Stimulated activated CD4-positive, alpha-beta T cell treated with anti-CD3 and anti-CD28 coated beads, TNF-alpha, amount 100 ng/mL, for 24 hours (primary cell): ENCODE results near the gene LMX1B.
"Not testable (repeated sequence)": the region's sequence is repeated elsewhere in the genome, so short reads cannot be mapped to it uniquely, and the experiment has no call there.

Source experiments
- DNase-seq, 3 experiments: peaks; one replicate each; pipeline ENCODE4 v3.0.0-alpha.2; 2020; ENCODE audit warnings: low read depth in 3 of 3

LMX1B gene

DNA sequence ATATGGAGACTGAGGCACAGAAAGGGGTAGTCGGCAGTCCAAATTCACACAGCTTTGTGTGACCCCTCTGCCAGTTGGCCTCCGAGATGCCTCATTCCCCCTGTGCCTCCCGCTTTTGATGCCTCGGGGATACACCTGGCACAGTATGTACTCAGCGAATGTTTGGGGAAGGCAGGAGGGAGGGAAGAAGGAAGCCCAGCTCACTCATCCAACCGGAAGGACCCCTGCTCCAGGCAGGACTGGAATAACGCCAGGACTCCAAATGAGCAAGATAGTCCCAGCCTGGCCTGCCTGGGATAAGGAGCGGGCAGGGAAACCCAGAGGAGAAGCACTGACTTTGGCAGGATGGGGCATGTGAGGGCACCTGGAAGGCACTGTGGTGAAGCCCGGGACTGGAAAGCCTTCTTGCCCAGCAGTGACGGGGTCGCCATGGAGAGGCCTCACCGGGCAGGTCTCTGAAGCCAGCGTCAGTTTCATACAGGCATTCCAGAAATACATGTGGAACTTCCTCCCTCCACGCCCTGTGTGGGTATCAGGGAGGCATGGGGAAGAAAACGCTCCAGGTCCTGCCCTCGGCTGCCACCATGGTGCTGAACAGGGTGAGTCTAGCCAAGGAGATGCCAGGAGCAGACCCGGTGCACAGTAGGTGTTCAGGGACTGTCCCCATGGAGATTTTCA is 20.3 kb downstream of the LMX1B start:
- no peak for DNase-seq

DNA sequence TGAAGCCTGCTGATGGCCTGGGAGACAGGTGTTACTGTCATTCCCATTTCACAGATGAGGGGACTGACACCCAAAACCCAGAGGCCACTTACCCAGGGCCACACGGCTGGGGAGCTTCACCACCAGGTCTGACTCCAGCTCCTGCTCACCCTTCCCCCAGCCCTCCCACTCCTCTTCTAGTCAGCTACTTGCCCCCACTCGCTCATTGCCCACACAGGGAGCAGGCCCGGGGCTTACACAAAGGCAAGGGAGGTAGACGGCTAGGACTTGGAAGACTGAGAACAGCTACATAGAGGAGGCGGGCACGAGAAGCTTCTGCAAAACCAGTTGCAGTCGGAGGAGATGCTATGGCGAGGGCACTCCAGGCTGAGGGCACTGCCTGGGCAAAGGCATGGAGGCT is 21.3 kb downstream of the LMX1B start:
- no peak for DNase-seq

DNA sequence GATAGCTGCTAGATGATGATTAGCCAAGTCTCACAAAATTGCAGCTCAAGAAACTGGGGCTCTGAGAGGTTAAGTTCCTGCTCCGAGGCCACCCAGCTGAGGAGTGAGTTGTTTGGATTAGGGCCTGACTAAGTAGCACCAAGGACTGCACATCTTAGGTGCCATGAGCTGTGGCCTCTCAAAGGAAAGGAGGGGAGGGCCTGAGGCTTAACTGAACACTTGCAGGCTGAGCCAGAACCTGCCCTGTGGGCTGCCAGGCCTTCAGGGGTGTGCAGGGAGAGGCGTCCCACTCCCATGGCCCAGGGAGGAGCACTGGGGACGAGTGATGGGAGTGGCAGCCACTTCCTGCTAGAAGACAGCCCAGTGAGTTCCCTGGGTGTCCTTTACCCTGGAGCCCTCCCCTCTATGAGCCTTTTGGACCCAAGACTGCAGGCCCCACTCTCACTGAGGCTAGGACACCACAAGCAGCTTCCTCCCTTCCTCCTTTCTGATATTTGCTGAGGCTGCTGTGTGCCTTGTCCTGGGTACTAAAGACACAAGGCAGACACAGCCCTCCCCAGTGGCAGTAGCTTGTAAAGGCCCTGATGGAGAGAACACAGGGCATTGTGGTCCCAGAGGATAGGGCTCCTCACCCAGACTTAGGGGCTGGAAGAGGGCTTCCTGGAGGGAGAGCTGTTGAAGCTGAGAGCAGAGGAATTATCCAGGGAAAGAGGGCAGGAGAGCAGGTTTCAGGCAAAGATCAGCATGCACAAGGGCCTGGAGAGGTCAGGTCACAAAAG is 22.1 kb downstream of the LMX1B start:
- DNase-seq: no peak

DNA sequence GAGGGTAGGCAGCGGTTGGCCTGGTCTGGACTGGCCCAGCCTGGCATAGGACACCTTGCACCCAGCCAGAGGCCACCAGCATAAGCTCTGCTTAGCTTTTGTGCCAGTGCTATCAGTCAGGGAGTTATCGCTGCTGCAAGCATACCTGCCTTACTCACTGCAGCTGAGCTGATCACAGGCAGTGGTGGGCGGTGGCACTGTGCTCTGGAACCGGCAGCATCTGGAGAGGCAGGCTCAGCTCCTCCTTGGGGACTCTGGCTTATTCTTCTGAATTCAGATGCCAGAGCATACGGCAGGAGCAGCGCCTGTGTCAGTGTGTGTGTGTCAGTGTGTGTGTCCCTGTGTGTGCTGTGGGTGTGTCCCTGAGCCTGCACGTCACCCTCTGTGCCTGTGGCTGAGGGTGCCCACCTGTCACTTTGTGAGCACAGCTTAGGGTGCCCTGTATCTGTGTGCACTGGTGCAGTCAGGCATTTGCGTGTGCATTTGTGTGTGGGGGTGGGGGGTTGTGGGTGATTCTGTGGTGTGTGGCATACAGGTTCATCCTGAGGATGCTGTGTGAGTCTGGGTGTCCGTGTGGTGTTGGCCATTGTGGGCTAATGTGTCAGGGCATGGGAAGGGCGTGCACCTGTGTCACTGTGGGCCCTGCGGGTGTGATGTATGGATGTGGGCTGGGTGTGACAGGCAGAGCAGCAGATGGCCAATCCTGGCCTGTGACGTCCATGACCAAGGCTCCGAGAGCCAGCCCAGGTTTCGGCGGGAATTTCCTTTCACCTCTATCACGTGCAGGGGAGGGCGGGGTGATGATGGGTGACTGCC is 23.5 kb downstream of the LMX1B start:
- DNase-seq: no peak

DNA sequence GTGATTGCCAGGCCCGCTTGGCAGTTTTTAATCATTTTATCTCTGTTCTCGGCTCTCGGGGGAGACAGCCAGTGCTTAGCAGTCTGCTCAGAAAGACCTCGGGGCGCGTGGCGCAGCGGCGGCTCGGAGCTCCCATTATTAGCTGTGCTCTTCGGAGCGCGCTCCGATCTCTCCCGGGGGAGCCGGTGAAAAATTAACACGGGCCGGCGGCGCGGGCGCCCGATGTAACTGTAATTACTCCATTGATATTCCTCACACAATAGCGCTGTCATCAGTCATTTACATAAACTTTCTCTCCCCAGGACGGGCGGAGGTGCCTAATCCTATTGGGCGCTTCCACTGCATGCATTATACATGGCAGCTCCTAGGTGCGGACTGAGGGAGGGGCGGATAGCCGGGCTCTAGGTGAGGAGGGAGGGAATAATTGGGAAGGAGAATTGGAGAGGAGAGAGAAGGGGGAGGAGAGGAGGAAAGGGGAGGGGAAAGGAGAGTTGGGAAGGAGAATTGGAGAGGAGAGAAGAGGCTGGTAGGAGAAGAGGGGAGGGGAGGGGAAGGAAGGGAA is 24.9 kb downstream of the LMX1B start:
- DNase-seq: no peak

DNA sequence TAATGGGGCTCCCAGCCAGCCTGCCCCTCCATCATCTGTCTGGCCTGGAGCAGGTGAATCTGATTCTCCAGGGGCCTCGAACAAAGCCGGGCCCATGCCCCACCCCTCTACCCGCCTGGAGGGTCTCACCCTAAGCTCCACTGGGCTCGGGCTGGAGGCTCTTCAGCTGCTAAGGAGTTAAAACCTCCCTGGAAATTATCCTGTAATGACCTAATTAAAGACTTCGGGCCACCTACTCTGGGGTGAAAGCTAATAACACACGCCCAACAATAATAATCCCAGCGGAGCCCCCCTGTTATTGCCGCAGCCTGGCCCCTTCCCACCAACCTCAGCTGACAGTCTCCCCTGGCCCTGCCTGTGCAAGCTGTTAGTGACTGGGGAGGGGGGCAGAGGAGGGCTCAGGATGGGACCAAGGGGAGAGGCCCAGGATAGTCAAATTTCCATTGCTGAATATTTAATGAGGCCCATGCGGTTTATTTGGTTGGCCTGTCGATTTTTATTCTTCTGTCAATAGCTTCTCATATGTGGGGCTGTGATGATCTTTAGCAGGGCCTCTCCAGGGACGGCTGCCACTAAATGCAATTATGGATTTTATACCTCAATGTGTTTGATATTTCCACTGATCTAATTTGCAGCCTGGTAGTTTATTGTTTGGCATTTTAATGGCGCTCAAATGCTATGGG is 25.7 kb downstream of the LMX1B start:
- DNase-seq: no peak

DNA sequence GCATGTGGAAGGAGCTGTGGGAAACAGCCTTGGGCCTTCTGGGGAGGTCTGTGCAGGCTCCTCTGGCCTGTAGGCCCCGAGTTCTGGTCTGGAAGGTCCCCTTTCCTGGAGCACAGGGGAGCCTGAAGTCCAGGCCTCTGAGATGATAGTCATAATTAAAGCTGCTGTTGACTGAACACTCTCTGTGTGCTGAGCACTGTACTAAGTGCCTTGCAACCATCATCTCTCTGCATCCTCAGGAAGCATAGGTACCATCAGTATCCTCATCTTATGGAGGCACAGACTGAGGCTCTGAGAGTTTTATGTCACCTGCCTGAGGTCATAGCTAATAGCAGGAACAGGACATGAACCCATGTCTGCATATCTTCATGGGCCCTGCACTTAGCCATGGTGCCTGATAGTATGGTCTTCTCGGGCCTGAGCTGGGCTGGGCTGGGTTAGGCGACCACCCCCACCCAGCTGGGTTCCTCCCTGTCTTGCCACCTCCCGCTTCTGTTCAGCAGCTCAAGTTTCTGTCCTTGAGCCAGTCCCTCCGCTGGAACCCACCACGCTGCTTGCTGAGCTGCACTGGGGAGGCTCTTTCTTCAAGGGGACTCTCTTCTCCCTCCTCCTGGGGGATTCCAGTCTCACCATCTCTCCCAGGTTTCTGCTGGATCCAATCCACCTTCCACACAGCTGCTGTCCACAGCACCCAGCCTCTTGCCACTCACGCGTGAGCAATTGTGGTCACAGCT is 27.6 kb downstream of the LMX1B start:
- no peak for DNase-seq

DNA sequence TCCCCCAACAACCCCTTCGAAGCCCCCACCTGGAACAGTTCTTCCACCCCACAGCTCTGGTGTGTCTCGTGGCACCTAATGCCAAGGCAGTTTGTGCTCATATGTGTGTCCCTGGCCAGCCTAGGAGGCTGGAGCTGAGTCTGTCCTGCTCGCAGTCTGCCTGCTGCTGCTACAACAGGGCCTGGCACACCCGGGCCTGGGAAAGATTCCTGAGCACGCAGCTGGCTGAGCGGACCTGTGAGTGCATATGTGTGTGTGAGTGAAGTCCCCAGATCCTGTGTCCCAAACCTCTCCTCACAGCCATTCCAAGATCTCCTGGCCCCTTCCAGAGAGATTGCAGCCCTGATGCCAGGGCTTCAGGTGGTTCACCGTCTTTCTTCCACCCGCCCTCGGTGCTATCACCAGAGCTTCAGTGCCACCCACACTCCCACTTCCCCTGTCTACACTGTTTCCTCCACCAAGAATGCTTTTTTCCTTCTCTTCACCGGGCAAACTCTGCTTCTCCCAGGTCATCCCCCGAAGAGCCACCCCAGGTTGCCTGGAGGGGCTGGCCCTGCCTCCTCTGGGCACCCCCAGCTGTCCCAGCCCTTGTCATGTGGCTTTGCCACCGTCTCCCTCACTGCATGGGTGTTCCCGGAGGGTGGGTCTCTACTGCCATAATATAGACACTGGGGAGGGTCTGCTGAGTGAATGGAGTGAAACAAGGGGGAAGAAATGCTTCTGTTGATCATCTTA is 28.4 kb downstream of the LMX1B start:
- DNase-seq: no peak

DNA sequence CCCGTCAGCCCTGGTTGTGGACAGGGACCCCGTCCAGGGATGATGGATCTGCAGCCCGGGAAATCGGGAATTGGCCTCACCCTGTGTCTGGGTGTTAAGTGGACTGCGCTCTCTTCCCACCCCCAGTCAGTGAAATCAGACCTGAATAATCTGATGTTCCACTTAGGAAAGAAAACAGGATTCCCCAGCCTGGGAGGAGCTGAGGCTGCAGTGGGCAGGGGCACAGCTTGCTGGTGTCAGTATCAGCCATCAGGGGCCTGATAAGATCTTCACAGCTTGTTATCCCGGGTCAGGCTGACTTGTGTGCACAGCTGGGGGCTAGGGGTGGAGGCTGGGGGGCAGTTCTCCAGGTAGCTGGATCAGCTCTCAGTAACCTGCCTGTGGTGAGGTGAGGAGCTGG is 29.1 kb downstream of the LMX1B start:
- no peak for DNase-seq

DNA sequence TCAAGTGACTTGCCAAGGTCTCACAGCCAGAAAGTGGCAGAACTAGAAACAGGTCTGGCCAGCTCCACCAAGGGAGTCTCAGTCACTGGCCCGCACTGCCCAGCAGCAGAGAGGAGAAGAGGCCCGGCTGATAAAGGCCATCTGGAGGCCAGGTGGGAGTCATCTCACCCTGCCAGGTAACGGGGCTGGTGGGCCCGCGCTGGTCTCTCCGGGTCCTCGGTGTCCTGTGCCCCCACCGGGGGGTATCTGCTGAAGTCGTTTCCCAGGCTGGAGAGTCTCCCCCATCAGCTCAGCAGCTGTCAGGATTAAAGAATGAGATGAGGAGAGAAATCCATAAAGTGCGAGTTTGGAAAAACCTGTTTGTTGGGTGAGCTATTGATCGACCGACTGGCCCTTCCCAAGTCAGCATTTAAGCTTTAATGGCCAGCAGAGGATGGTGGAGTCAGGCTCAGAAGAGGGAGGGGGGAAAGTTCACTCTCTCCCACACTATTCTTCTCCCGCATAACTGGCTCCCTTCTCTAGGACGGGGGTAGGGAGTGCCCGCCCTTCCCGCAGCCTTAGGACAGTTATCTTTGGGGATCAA is 30.3 kb downstream of the LMX1B start:
- no peak for DNase-seq

DNA sequence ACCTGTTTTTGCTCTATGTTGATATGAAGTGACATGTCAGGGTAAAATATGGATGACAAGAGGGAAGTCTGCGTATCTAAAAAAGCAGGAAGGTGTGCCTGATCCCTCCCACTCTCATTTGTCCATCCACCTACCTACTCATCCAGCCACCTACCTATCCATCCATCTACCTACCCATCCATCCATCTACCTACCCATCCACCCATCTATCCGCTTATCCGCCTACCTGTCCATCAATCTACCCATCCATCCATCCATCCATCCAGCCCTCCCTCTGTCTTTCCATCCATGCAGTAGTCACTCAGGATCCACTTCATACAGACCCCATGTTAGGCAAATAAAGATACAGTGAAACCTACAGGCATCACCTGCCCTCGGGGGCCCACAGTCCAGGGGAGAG is 32.4 kb downstream of the LMX1B start:
- DNase-seq: no peak

DNA sequence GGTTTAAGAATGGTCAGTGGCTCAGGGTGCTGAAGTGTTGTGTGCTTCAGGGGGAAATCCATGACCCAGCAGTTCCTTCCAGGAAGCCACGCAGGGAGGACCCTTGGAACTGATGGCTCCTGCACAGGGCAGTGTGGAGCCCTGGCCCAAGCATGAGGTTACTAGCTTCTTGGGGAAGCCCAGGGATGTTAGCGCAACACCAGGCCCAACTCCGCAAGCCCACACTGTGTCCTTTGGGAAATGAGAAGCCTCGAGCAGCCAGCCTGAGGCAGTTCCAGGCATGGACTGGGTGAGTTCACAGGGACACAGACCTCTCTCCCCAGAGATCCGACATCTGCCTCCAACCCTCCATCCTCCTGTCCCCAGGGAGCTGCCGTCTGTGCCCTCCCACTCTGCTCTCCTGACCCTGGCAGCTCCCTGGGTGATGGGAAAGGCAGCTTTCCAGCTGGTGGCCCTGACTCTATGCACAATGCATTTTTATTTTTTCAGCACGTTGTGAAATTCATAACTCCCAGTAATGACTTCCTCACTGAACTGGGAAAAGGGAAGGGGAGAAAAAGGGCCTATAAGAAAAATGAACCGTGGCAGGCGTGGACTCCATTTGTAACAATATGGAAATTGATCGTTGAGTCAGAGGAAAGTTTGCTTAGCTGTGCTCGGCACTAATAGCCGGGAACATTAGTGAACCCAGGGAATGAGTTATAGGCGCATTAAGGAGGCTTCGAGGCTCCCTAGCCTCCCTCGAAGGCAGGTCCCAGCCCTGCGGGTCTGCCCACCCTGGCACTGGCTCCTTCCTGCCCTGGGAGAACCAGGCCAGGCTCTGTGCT is 34.1 kb downstream of the LMX1B start:
- DNase-seq: no peak

DNA sequence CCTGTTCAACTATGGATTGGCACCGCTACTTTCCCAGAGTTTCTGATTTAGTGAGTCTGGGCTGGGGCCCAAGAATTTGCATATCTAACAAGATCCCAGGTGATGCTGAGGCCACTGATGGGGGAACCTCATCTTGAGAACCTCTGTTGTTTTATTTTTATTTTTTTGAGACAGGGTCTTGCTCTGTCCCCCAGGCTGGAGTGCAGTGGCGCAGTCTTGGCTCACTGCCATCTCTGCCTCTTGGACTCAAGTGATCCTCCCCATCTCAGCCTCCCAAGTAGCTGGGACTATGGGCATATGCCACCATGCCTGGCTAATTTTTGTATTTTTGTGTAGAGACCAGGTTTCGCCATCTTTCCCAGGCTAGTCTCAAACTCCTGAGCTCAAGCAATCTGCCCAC is 35.7 kb downstream of the LMX1B start:
- DNase-seq: no peak

DNA sequence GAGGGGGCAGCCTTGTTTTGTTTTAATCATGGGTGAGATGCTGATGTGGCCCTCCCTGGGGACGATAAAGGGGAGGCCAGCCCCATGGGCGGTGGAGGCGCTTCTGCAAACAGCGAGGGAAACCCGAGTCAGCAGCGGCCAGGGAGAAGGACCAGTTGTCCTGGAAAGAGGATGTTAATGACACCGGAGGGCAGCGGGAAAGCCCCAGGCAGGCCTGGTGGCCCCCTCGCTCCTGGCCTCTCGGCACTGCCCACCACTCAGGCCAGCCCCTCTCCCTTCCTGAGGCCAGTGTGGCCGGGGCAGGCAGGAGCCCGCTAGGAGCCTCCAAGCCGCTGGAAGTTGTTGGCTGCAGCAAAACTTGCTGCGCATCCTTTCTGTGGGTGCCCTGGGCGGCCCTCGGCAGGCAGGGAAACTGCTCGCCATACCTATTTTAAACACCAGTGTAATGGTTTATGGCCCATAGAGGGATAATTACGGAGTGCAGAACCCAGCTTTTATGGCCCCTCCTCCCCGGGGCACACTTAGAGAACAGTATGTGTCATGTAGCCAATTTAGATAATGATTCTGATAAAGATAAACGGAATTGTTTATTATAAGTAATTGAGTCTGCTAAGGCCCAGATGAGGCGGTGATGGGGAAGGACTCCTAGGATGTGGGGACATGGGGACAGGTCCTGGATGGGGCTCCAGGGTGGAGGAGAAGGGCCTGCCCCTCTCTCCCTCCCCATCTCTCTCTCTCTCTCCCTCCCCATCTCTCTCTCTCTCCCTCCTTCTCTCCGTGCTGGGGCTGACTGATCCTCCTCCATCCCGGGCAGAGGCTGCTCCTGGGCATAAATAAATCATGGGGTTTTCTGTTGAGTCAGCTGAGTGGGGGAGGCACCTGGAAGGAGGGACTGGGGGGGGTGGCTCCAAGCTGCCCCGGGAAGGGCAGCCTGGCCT is 36.9 kb downstream of the LMX1B start:
- DNase-seq: no peak

DNA sequence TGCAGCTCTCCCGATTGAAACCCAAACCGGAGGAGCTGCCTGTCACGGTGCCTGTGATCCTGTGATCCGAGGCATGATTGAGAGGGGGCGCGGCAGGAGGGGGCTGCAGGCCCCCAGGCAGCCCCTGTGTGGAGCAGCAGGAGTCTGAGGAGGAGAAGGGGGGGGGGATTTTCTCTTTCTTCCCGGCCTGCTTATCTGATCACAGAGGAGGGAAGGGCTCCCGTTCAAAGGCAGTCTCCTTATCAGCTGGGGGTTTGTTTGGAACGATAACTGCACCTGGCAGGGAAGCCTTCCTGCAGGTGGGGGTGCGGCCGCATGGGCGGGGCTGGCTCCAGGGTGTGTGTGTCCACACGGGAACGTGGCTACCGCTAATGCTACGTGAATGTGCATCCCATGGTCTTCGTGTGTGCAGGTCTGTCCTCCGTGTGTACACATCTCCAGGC is 38.4 kb downstream of the LMX1B start:
- no peak for DNase-seq

DNA sequence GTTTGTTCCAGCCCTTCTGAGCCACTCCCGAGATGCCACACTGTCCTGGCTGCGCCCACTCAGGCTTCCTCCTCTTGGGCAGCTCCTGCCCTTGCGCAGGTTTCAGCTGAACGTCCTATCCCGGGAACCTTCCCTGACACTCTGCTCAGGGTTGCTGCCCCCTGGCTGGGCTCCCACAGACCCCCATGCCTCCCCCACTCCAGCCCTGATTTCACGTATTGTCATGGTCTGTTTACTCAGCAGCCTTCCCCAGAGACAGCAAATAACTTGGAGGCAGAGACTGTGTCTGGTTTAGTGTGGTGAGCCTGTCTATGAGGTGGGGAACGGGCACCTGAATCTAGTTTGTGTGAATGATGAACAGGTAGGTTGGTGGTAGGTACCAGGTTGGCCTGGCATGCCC is 40.4 kb downstream of the LMX1B start:
- DNase-seq: no peak

DNA sequence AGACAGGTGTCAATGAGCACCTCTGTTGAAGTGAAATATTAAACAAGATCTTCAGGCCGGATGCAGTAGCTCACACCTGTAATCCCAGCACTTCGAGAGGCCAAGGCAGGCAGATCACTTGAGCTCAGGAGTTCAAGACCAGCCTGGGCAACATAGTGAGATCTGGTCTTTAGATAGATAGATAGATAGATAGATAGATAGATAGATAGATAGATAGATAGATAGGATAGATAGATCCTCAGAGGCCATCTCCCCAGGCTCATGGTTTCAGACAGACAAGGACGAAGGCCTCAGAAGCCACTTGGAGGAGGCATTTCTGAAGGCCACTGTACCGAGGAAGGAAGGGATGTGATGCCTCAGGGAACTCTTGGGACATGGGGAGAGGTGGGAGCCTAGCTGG is 42.5 kb downstream of the LMX1B start:
- not testable (repeated sequence) for DNase-seq
